HFFc6 (cell line): ENCODE measurements around the gene FIZ1. TPM values are rescaled to one million over a fixed set of nuclear protein-coding genes. Genes with fewer than 3 reads are reported as not detected.

Source experiments
- DNase-seq: peaks from one replicate; pipeline ENCODE4 v3.0.0-alpha.2; 2018
- H3K27ac Mint-ChIP-seq: 2 replicates; pipeline ENCODE4 v1.8.0; 2020; ENCODE audit warnings: mild to moderate bottlenecking, mixed read lengths
- H3K27me3 Mint-ChIP-seq: 2 replicates; pipeline ENCODE4 v1.8.0; 2021; ENCODE audit warnings: mild to moderate bottlenecking, moderate library complexity, mixed read lengths; ENCODE audit not compliant: insufficient read depth
- H3K36me3 Mint-ChIP-seq: 2 replicates; pipeline ENCODE4 v1.8.0; 2021; ENCODE audit warnings: low read depth, mixed read lengths
- H3K4me1 Mint-ChIP-seq: 2 replicates; pipeline ENCODE4 v1.8.0; 2020; ENCODE audit warnings: low read depth, mixed read lengths
- H3K4me3 Mint-ChIP-seq: 2 replicates; pipeline ENCODE4 v1.8.0; 2020; ENCODE audit warnings: mild to moderate bottlenecking, moderate library complexity, mixed read lengths
- H3K9me3 Mint-ChIP-seq: 2 replicates; pipeline ENCODE4 v1.8.0; 2020; ENCODE audit warnings: mild to moderate bottlenecking, mixed read lengths
- CTCF ChIP-seq: fragments of 200-600 bp; sonication (generic); IDR thresholded peaks from 2 replicates; pipeline ENCODE4 v1.5.0; 2021; ENCODE audit warnings: antibody characterized with exemption, mild to moderate bottlenecking
- total RNA-seq, 6 experiments: library from RNA; stranded (reverse); fragmentation: NEBNext Ultra II Directional; extraction: Animal tissue kit (Norgen Biotek cat#: 25700); gene quantifications; 2 replicates in 1 of 6; 3 replicates in 5 of 6; pipeline ENCODE4 v1.2.3, GENCODE V29; 2021

FIZ1 gene
- total RNA-seq, 6 experiments from 2014 or later, result 9.9 to 13.1 (median 11.9) TPM

GRCh38 chr19:55542292-55542855 is 56.9 kb downstream of the FIZ1 start:
- no peaks in the 10 kb centered on the region for H3K9me3 Mint-ChIP-seq
- TF ChIP-seq CTCF, result no peak
- DNase-seq, result no peak
- H3K27me3 Mint-ChIP-seq, result peaks cover 11% of the 10 kb centered on the region; the same call in 1 of the 2 replicates
- H3K4me1 Mint-ChIP-seq, result peaks cover 21% of the 10 kb centered on the region
- no peak overlapping the region for H3K4me3 Mint-ChIP-seq
- H3K27ac Mint-ChIP-seq, result no peak overlapping the region
- H3K36me3 Mint-ChIP-seq, result no peaks in the 10 kb centered on the region

Other genes starting within 250 kb of the FIZ1 start
- gene COX6B2, start 244.8 kb downstream of the FIZ1 start, total RNA-seq, result not detected
- under 1 TPM in 1 of 6 experiments, not detected in 5; 0.05 TPM for gene GARIN5B, start 236.3 kb downstream of the FIZ1 start, total RNA-seq
- gene IL11, start 229.1 kb downstream of the FIZ1 start, total RNA-seq, result 10 to 100 TPM; 22.2 to 43.4 (median 36.1) TPM
- 1 to 10 TPM in 1 of 6 experiments, under 1 TPM in 2, not detected in 3; 0.33 to 1.1 (median 0.61) TPM for gene TMEM190, start 222.7 kb downstream of the FIZ1 start, total RNA-seq
- gene TMEM238, start 215.2 kb downstream of the FIZ1 start, total RNA-seq, result 1 to 10 TPM in 2 of 6 experiments, under 1 TPM in 4; 0.26 to 2.4 (median 0.64) TPM
- 1,000 to 10,000 TPM; 2,082 to 2,537 (median 2,362) TPM for gene RPL28, start 213.6 kb downstream of the FIZ1 start, total RNA-seq
- gene UBE2S, start 191.7 kb downstream of the FIZ1 start, total RNA-seq, result 100 to 1,000 TPM; 181 to 356 (median 309) TPM
- gene SHISA7, start 156.2 kb downstream of the FIZ1 start, total RNA-seq, result not detected
- gene ISOC2, start 137.9 kb downstream of the FIZ1 start, total RNA-seq, result 10 to 100 TPM; 60.1 to 81.4 (median 66.8) TPM
- gene C19orf85, start 134.8 kb downstream of the FIZ1 start, total RNA-seq, result not detected
- gene ZNF628, start 122.9 kb downstream of the FIZ1 start, total RNA-seq, result 10 to 100 TPM in 2 of 6 experiments, 1 to 10 TPM in 4; 8.6 to 11.3 (median 9.5) TPM
- gene NAT14, start 114.3 kb downstream of the FIZ1 start, total RNA-seq, result 10 to 100 TPM; 53.3 to 72.0 (median 61.3) TPM
- gene SSC5D, start 111.1 kb downstream of the FIZ1 start, total RNA-seq, result 10 to 100 TPM; 47.7 to 59.9 (median 51.9) TPM
- gene SBK2, start 62.4 kb downstream of the FIZ1 start, total RNA-seq, result not detected
- not detected for gene SBK3, start 54.0 kb downstream of the FIZ1 start, total RNA-seq
- gene ZNF579, start 18.7 kb downstream of the FIZ1 start, total RNA-seq, result 10 to 100 TPM; 19.0 to 24.3 (median 22.0) TPM
- gene ZNF524, start 771 bp upstream of the FIZ1 start, total RNA-seq, result 10 to 100 TPM in 5 of 6 experiments, 1 to 10 TPM in 1; 9.3 to 12.0 (median 10.7) TPM
- 10 to 100 TPM; 13.3 to 14.1 (median 13.8) TPM for gene ZNF865, start 6.1 kb upstream of the FIZ1 start, total RNA-seq
- 1 to 10 TPM; 4.6 to 5.3 (median 4.8) TPM for gene ZNF784, start 25.0 kb upstream of the FIZ1 start, total RNA-seq
- gene ZNF580, start 41.5 kb upstream of the FIZ1 start, total RNA-seq, result 10 to 100 TPM; 51.0 to 60.5 (median 57.7) TPM
- gene ZNF581, start 44.1 kb upstream of the FIZ1 start, total RNA-seq, result 10 to 100 TPM; 20.1 to 25.8 (median 21.9) TPM
- 10 to 100 TPM; 12.9 to 17.4 (median 14.0) TPM for gene CCDC106, start 48.7 kb upstream of the FIZ1 start, total RNA-seq
- gene U2AF2, start 55.5 kb upstream of the FIZ1 start, total RNA-seq, result 100 to 1,000 TPM; 212 to 241 (median 226) TPM
- gene EPN1, start 75.7 kb upstream of the FIZ1 start, total RNA-seq, result 100 to 1,000 TPM; 176 to 191 (median 185) TPM
- not detected for gene NLRP9, start 138.9 kb upstream of the FIZ1 start, total RNA-seq
- gene RFPL4A, start 159.6 kb upstream of the FIZ1 start, total RNA-seq, result not detected
- under 1 TPM in 1 of 6 experiments, not detected in 5; 0.23 TPM for gene RFPL4AL1, start 169.6 kb upstream of the FIZ1 start, total RNA-seq
- gene NLRP11, start 232.5 kb upstream of the FIZ1 start, total RNA-seq, result under 1 TPM in 3 of 6 experiments, not detected in 3; 0.05 to 0.11 (median 0.05) TPM
- gene NLRP4, start 237.0 kb upstream of the FIZ1 start, total RNA-seq, result not detected